Fibroblast of pulmonary artery (primary cell): ENCODE measurements around the gene MEGF8.
"Not testable (repeated sequence)": the region's sequence is repeated elsewhere in the genome, so short reads cannot be mapped to it uniquely, and the experiment has no call there.

Source experiments
- DNase-seq: peaks from one replicate; pipeline ENCODE4 v3.0.0-alpha.2; 2010; ENCODE audit warnings: low read depth
- H3K4me3 ChIP-seq: replicated peaks from 2 replicates; pipeline ENCODE4 v1.5.1; 2011; ENCODE audit warnings: low read depth, mild to moderate bottlenecking, control low read depth, low read length, moderate library complexity
- CTCF ChIP-seq: IDR thresholded peaks from 2 replicates; pipeline ENCODE4 v1.5.1; 2011; ENCODE audit warnings: mild to moderate bottlenecking, control low read depth, low read length, inconsistent platforms; ENCODE audit errors: missing control alignments

Gene MEGF8

GRCh38 chr19:42326969-42327368 is 1.5 kb downstream of the MEGF8 start:
- DNase-seq, result no peak
- no peak for TF ChIP-seq CTCF
- no peak overlapping the region for H3K4me3 ChIP-seq

GRCh38 chr19:42327381-42327780 is 1.9 kb downstream of the MEGF8 start:
- no peak overlapping the region for H3K4me3 ChIP-seq
- no peak for TF ChIP-seq CTCF
- no peak for DNase-seq

DNA sequence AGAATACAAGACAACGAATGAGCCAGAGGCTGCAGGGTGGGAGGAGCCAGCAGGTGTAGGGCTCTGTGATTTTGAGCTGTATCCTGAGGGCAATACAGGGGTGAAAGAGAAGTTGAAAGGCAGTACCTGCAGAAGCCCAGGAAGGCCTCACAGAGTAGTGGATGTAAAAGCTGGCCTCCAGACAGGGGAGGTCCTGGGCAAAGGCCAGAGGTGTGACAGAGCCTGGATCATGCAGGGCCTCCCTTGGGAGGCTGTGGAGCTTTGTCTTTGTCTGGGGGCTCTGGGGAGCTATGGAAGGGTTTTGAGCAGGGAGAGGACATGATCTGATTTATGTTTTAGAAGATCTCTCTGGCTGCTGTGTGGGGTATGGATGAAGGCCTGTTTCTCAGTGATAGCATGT is 2.7 kb downstream of the MEGF8 start:
- H3K4me3 ChIP-seq, result no peak overlapping the region
- no peak for TF ChIP-seq CTCF
- DNase-seq, result no peak

- no peak overlapping the region for H3K4me3 ChIP-seq
- no peak for DNase-seq
- TF ChIP-seq CTCF, result no peak
Measured at GRCh38 chr19:42328854-42329253, 3.4 kb downstream of the MEGF8 start.

DNA sequence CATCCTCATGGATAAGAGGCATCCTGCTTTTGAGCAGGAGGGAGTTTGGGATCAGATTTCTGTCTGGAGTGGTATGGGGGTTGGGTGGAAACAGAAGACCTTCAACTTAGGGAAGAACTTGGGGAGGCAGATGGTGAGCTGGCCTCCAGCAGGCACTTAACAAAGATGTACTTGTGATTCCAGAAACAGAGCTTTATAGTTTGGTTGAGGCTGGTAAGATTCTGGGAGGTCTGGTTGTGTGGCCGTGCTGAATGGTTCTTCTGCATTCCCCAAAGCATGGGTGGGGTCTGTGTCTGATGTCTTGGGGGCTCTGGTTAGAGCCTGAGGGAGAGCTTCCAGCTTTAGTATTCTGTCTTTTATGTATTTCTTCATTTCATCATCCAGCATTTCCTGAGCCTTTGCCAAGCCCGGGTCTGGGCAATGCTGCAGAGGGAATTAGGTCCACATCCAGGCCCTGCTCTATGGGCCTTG is 4.8 kb downstream of the MEGF8 start:
- no peak for DNase-seq
- no peak for TF ChIP-seq CTCF
- H3K4me3 ChIP-seq, result no peak overlapping the region

- H3K4me3 ChIP-seq, DNase-seq: not testable (repeated sequence)
Measured at GRCh38 chr19:42331333-42331732, 5.9 kb downstream of the MEGF8 start.

- no peak overlapping the region for H3K4me3 ChIP-seq
- no peak for TF ChIP-seq CTCF
- DNase-seq, result no peak
Measured at GRCh38 chr19:42332059-42332458, 6.6 kb downstream of the MEGF8 start.
